ENCODE measurements around the gene CACNA1G.

Gene CACNA1G

DNA sequence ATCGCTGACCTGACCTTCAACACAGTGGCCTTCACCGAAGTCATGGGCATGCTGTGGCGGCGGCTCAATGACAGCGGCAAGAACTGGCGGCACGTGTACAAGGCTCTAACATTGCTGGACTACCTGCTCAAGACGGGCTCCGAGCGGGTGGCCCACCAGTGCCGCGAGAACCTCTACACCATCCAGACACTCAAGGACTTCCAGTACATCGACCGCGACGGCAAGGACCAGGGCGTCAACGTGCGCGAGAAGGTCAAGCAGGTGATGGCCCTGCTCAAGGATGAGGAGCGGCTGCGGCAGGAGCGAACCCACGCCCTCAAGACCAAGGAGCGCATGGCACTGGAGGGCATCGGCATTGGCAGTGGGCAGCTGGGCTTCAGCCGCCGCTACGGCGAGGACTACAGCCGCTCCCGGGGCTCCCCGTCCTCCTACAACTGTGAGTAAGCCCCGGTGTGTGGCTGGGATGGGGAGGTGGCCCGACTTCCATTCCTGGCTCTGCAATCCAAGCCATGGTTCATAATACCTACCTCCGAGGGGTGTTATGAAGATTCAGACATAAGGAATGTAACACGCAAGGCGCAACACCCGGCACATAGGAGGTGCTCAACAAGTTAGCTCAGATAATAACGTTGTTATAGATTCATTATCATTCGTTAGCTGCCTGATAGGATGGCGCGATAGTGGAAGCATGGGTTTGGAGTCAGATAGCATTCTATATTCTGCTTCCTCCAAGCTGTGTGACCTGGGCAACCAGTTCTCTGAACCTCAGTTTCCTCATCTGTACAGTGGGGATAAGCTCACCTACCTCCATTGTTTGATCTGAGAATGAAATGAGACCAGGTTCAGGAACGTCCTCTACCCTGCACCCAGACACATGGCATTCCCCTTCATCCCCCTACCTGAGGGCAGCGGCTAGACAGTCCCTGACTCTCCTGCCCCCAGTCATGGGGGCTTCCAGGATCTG is 23.6 kb upstream of the CACNA1G start:
- H3K4me3 ChIP-seq (replicated peaks in 1 of 2; ENCODE audit: low read depth in 2 of 2, low read length in 2 of 2), result no peak overlapping the region
- no peak for DNase-seq (ENCODE audit: low read depth in 2 of 2)
- TF ChIP-seq, protein P1, sequence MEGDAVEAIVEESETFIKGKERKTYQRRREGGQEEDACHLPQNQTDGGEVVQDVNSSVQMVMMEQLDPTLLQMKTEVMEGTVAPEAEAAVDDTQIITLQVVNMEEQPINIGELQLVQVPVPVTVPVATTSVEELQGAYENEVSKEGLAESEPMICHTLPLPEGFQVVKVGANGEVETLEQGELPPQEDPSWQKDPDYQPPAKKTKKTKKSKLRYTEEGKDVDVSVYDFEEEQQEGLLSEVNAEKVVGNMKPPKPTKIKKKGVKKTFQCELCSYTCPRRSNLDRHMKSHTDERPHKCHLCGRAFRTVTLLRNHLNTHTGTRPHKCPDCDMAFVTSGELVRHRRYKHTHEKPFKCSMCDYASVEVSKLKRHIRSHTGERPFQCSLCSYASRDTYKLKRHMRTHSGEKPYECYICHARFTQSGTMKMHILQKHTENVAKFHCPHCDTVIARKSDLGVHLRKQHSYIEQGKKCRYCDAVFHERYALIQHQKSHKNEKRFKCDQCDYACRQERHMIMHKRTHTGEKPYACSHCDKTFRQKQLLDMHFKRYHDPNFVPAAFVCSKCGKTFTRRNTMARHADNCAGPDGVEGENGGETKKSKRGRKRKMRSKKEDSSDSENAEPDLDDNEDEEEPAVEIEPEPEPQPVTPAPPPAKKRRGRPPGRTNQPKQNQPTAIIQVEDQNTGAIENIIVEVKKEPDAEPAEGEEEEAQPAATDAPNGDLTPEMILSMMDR (IDR thresholded peaks at IDR 0.05; ENCODE audit: low read depth, low read length), result no peak

DNA sequence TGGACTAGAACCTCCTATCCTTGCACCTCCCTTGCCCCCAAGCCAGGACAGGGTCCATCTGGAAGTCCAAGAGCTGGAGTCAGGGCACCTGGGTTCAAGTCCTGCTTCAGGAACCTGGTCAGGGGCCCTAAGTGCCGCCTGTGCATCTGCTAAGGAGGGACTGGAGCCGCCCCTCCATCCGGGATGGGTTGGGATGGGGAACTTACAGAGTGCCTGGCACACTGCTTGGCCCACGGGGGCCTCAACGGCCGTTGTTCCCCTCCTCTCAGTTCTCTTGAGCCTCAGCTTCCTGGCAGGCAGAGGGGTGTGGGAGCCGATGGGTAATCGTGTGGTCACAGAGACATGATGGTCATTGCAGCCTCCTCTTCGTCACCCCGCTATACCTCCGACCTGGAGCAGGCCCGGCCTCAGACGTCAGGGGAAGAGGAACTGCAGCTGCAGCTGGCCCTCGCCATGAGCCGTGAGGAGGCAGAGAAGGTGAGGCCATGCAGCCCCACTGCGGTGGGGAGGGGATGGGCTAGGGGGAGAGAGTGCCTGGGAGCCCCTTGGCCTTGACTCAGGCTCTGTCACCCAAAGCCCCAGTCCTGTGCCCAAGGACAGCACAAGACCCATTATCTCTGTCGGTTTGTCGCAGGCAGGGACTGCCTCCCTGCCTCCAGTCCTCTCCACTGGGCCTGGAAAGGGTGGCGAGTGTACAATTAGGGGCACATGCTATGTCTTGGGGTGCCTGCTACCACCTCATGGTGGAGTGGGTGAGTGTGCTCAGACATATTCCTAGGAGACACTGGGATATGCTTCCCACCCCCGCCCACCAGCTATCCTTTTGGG is 22.6 kb upstream of the CACNA1G start:
- DNase-seq (ENCODE audit: low read depth in 2 of 2), result no peak
- no peak overlapping the region for H3K4me3 ChIP-seq (replicated peaks in 1 of 2; ENCODE audit: low read depth in 2 of 2, low read length in 2 of 2)
- TF ChIP-seq, protein P1 (IDR thresholded peaks at IDR 0.05; ENCODE audit: low read depth, low read length), result no peak

DNA sequence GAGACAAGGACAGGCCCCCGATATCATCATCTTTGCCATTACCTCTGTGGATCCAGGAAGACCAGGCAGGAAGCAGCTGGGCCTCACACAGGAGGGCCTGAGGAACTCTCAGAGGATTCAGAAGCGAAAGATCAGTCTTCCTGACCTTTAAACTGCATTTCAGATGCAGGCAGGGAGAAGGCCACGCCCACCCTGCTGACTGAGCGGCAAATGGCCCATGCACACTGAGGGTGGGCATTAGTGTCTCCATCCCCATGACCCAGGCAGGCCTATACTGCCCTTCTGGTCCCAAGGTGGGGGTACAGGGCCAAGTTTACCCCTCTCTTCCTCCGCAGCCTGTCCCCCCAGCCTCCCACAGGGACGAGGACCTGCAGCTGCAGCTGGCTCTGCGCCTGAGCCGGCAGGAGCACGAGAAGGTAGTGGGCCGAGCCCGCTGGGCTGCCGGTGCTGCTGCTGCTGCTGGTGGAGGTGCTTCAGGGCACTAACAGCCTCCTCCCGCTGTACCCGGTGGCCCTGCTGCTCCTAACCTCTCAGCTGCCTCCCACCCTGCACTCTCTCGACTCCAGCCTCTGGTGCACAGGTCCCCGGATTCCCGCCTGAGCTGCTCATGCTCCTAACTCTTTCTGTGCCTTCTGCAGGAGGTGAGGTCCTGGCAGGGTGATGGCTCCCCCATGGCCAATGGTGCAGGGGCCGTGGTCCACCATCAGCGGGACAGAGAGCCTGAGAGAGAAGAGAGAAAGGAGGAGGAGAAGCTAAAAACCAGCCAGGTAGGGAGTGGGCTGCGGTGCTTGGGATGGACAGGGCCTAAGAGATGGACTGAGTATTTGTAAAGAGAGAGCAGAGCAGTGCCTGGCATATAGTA is 21.7 kb upstream of the CACNA1G start:
- TF ChIP-seq, protein P1 (IDR thresholded peaks at IDR 0.05; ENCODE audit: low read depth, low read length), result no peak
- H3K4me3 ChIP-seq (replicated peaks in 1 of 2; ENCODE audit: low read depth in 2 of 2, low read length in 2 of 2), result no peak overlapping the region
- no peak for DNase-seq (ENCODE audit: low read depth in 2 of 2)

DNA sequence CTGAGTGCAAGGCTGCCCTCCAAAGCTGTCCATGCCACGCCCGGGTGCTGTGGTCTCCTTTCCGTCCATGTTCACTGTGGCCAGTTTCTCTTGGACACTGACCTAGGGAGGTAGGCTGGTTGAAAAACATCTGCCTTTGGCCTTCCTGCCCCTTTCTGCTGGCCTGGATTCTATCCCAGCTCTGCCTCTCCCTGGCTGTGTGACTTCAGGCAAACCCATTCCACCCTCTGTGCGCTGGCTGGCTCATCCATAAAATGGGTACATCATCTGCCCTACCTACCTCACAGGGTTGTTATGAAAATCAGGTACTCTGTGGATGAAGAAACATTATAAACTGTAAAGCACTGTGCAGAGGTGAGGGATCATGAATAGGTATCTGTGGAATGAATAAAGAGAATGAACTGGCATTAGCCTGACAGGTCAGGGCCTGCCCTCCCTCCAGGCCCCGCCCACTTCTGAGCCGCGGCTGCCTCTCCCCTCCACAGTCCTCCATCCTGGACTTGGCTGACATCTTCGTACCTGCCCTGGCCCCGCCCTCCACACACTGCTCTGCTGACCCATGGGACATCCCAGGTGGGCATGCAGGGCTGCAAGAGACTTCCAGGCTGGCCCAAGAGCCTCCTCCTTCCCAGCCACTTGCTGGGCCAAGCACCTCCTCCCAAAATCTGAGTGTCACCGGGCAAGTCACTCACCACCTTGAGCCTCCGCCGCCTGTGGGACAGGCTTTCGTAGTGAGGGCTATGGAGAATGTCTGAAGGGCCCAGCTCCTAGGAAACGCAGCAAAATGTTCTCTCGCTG is 20.6 kb upstream of the CACNA1G start:
- TF ChIP-seq, protein P1 (IDR thresholded peaks at IDR 0.05; ENCODE audit: low read depth, low read length), result no peak
- no peak for DNase-seq (ENCODE audit: low read depth in 2 of 2)
- H3K4me3 ChIP-seq (replicated peaks in 1 of 2; ENCODE audit: low read depth in 2 of 2, low read length in 2 of 2), result no peak overlapping the region

DNA sequence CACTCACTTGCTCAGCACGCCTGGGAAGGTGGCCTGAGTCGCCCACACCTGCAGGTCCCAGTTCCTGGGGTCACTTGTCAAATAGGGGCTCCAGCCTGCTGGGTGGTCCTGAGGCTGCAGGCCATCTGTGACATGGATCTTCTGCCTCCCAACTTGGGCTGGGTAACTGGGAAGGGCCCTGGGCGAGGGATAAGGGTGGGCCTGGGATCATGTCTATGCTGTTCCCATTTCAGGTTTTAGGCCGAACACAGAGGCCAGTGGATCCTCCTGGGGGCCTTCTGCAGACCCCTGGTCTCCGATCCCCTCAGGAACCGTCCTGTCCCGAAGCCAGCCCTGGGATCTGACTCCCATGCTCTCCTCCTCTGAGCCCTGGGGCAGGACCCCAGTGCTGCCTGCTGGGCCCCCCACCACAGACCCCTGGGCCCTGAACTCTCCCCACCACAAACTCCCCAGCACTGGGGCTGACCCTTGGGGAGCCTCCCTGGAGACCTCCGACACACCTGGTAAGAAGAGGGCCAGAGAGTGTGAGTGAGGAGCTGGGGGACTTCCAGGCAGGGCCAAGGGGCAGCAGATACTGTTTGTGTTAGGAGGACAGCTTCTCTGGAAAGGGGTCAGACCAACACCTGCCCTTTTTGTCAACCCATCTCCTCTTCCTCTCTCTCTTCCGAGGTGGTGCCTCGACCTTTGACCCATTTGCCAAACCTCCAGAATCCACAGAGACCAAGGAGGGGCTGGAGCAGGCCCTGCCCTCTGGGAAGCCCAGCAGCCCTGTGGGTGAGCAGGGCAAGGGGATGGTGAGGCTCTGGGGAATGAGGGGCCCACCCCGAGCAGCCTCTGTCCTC is 19.7 kb upstream of the CACNA1G start:
- DNase-seq (ENCODE audit: low read depth in 2 of 2), result no peak
- TF ChIP-seq, protein P1 (IDR thresholded peaks at IDR 0.05; ENCODE audit: low read depth, low read length), result no peak

More for the DNA sequence above, 19.7 kb upstream of the CACNA1G start:
- no peak overlapping the region for H3K4me3 ChIP-seq (replicated peaks in 1 of 2; ENCODE audit: low read depth in 2 of 2, low read length in 2 of 2)
